Stimulated activated CD8-positive, alpha-beta memory T cell treated with anti-CD3 and anti-CD28 coated beads, Interleukin-4, amount 100 ng/mL, for 4 hours (primary cell): ENCODE measurements around the gene DNAJC17.

Source experiments
- DNase-seq, 2 donors: peaks; one replicate each; pipeline ENCODE4 v3.0.0-alpha.2; 2020; ENCODE audit warnings: low read depth in 2 of 2, low spot score in 1 of 2

Gene DNAJC17

DNA sequence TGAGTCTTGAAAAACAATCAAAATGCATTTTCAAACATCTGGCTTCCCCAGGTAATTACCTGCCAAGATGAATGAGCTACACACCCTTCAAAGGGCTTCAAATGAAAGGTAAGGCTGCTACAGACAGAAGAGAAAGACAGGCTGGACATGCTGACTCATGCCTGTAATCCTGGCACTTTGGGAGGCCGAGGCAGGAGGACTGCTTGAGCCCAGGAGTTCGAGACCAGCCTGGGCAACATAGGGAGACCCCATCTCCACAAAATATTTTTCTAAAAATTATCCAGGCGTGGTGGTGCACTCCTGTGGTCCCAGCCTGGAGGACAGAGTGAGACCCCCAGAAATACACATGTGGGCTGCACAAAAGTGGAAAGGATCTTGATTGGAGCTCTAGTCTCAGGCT, 14.9 kb downstream of the DNAJC17 start:
- DNase-seq = no peak

- no peak for DNase-seq
These were observed 16.6 kb downstream of the DNAJC17 start for GRCh38 chr15:40790718-40791117.

GRCh38 chr15:40789999-40790398, 17.3 kb downstream of the DNAJC17 start:
- no peak for DNase-seq

GRCh38 chr15:40789119-40789518, 18.2 kb downstream of the DNAJC17 start:
- DNase-seq = no peak

GRCh38 chr15:40787991-40788390, 19.3 kb downstream of the DNAJC17 start:
- DNase-seq = no peak

DNA sequence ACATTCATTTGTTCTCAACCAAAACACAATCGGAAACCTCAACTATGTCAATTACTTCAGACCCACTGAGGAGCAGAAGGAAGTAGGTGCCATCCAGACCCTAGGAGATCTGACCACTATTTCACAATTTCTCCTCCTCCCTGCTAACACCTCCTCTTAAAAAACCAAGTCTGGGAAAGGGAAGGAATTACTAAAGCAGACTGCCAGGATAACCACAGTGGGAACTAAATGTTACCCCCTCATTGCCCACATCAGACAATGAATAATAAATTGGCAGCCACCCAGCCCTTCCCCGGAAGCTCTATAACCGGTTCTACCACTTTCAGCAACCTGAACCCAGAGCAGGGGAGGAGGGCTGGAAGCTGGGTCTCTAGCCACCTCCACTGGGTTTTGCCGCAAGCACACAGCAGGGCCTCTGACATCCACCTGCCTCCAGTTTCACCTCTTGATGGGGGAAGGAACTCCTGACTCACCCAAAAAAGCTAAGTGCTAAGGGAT, 19.9 kb downstream of the DNAJC17 start:
- DNase-seq = peak; percentile 44 to 65

DNA sequence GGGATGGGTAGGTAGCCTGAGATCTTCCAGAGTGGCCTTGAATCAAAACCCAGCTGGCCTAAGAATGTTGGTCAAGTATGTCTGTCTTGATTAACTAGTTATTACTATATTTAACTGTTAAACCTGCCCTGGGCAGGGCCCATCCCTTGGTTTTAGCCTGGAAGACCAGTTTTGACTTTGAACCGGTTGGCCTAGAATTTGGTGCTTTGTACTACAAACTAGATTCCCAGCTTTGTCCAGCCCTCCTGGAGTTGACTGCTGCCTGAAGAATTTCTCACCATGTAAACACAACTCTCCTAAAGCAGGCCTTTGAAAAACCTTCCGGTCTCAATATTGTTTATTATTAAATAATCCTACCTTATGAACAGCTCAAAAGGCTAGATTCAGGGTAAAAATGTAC, 21.5 kb downstream of the DNAJC17 start:
- DNase-seq = no peak

- DNase-seq = no peak
These were observed 22.1 kb downstream of the DNAJC17 start for GRCh38 chr15:40785164-40785563.

DNA sequence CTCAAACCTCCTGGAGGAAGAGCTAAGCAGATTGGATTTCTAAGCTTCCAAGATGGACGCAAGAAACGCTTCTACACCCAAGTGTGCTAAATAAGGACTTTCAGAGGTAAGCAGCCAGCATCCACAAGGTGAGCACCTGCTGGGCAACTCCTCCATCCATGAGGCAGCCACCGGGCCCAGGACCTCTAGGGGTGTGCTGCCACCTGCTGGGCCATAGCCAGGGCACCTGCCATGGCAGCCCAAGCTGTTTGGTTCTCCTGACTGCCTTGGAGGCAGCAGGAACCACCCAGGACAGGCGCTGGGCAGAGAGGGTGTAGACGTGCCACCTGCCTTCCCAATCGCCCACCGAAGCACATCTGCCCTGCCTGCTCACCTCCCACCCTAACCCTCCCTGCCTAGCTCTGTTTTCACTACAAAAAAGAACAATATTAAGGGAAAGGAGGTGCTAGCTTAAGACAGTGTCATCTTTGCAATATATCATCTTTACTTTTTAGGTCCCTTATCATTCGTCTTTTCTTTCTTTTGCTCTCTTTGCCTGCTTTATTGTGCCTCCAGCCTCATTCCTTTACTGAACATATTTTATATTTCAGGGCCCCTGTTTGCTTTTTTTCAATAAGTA, 24.6 kb downstream of the DNAJC17 start:
- peak; percentile 52 to 56 for DNase-seq

GRCh38 chr15:40776537-40777141, 30.6 kb downstream of the DNAJC17 start:
- peak in 1 of 2 donors; percentile 47 for DNase-seq

- DNase-seq = no peak
These were observed 31.3 kb downstream of the DNAJC17 start for GRCh38 chr15:40775740-40776536.

DNA sequence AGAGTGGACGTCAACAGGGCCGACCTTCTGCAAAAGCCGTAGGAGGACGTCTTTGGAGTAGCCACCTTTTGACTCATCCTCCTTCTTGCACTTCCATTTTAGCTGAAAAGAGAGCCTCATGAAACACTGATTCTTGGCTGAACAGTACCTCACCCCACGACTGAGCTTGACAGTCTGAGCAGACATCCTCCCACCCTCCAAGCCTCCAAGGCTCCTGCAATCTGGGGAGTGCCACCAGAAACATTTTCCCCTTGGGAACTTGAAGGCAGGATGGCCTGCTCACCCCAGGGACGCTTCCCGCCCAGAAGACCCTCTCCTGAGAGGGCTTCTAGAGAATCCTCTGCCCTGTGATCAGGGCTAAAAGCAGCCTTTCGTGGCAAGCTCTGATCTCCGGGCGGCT, 32.3 kb downstream of the DNAJC17 start:
- DNase-seq = no peak

DNA sequence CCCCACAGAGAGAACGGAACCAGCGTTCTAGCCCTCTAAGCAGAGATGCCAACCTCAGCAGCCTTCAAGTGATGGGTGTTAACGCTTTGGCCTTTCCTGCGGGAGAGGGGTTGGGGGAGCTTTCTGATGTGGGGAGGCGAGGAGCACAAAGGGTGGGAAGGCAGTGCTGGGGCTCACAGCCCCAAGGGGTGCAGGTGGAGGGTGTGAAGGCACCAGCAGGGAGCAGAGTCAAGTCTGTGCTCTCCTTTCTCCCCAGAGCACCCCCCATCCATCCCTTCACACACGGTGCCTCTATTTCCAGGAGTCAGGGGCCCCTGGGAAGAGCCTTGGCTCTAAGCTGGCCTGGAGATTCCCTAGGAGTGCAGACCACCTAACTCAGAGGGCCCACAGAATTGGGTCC, 33.4 kb downstream of the DNAJC17 start:
- no peak for DNase-seq

- DNase-seq = no peak
These were observed 33.8 kb downstream of the DNAJC17 start for GRCh38 chr15:40773496-40773895.

DNA sequence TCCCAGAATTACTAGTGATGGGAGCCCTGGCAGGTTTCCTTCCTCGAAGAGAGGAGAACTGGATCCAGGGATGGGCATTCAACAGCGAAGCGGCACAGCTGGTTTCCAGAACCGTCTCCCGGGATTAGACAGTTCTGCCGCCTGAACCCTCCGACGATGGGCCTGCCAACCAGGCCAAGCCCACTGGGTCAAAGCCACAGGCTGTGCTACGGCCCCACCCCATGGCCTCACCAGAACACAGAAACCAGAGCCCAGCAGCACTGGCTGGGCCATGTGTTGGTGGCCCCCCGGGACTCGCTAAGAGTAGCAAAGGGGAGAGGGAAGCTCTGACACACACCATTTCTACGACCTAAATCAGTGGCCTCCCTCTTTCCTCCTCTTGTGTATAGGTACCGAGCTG, 35.3 kb downstream of the DNAJC17 start:
- DNase-seq = no peak

GRCh38 chr15:40771242-40771641, 36.0 kb downstream of the DNAJC17 start:
- DNase-seq = no peak

DNA sequence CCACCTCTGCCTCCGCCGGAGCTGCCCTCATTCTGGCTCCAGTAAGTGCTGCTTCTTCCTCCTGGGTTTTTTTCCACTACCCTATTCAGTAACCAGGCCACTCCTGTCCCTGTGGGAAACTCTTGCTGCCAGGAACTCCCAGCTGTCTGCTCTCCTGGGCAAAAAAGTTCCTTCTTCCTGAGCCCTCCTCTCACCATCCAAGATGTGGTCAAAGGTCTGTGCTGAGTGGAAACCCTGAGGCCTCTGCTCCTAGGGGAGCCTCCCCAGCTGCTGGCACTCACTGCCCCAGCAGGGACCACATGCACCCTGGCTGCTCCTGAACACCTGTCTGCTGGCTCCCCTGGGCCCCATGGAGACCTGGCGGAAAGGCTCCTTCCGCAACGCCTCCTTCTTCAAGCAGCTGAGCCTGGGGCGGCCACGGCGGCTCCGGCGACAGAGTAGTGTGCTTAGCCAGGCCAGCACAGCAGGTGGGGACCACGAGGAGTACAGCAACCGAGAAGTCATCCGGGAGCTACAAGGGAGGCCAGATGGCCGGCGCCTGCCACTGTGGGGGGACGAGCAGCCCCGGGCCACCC, 37.0 kb downstream of the DNAJC17 start:
- DNase-seq = no peak

DNA sequence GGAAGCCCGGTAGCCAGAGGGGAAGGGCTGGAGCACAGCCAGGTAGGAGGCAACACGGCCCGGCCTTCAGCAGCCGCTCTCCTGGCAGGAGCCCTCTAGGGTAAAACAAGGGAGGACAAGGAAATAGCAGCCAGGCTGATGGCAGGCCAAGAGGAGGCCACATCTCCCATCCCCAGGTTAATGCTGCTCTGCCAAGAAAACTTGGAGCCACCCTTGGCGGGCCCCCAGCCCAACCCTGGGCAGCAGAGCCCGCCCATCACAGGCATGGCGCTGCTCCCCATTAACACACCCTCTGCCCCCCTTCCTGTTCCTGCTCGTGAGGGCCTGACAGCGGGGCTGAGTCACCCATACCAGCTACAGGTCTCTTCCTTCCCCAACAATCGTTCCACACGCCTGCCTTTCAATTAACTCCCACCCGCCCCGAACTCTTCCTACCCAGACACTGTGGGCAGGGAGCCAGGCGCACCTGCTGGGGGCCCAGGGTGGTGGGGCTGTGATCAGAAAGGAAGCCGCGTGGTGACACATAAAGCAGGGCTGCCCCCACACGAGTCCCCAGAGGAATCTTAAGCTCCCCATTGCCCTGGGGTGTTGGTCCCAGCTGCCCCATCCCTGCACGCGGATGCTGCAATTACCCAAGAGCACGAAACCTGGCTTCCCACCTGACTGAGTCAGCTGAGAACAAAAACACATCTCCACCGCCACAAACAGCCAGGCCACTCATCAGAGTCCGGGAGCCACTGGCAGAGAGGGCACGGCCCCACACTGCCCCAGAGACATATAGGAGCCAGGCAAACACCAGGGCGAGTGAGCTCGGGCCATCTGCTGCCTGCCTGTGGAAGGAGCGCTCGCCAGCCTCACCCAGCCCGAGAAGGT, 37.8 kb downstream of the DNAJC17 start, which contains the start of gene C15orf62:
TSS of gene C15orf62 (plus strand) at position 707 of the 873 bp plus-strand sequence. CDS start 516 bp downstream, outside the sequence.
- DNase-seq = peak; percentile 57 to 73

GRCh38 chr15:40768521-40769273, 38.6 kb downstream of the DNAJC17 start:
- DNase-seq = no peak
